SK-N-MC (cell line): ENCODE results near the gene PCDHGC3.

Source experiments
- EZH2 ChIP-seq: fragments of 200-600 bp; sonication (generic); IDR thresholded peaks from one replicate; pipeline ENCODE4 v1.6.1; 2017; ENCODE audit warnings: antibody characterized with exemption
- POLR2AphosphoS5 ChIP-seq: IDR thresholded peaks from 2 replicates; pipeline ENCODE4 v1.6.1; 2012; ENCODE audit warnings: mild to moderate bottlenecking, low read depth, low read length, borderline replicate concordance

DNA sequence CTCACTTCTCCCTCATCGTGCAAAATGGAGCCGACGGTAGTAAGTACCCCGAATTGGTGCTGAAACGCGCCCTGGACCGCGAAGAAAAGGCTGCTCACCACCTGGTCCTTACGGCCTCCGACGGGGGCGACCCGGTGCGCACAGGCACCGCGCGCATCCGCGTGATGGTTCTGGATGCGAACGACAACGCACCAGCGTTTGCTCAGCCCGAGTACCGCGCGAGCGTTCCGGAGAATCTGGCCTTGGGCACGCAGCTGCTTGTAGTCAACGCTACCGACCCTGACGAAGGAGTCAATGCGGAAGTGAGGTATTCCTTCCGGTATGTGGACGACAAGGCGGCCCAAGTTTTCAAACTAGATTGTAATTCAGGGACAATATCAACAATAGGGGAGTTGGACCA lies 44.5 kb upstream of the PCDHGC3 start:
- TF ChIP-seq POLR2AphosphoS5, result no peak
- TF ChIP-seq EZH2, result no peak
